ENCODE results near the gene IQCN. TPM values are rescaled to one million over a fixed set of nuclear protein-coding genes. Genes with fewer than 3 reads are reported as not detected.
A peak's percentile ranks its signal among the peaks of the same experiment; 100 is the strongest.

Gene IQCN
- total RNA-seq, 1 donor from 2014 or later: 0.56 TPM

DNA sequence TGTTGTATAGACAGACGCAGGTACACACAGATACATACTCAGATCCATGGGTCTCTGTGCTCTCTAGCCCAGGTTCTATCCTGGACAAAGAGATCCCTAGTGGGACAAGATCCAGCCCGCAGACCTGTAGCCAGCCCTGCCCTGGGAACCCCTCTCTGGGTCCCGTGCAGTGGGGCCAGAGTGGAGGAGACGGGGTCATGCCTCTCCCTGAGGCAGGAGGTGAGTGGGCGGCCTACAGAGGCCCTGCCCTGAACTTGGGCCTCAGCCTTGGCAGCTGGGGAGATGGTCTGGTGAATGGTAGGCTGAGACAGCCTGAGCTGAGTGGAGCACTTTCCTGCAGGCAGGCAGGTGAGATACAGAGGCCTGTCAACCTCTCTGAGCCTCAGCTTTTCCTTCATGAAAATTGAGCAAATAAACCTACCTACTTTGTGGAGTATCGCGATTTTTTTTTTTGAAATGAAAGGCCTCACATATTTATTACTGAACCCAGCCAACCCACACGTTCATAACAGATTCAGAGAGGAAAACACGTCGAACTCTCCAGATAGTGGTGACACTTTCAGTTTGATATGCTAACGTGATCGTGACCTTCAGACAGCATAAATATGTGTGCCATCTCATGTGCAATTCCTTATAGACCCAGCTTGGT is 10.6 kb upstream of the IQCN start:
- ATAC-seq: no peak

DNA sequence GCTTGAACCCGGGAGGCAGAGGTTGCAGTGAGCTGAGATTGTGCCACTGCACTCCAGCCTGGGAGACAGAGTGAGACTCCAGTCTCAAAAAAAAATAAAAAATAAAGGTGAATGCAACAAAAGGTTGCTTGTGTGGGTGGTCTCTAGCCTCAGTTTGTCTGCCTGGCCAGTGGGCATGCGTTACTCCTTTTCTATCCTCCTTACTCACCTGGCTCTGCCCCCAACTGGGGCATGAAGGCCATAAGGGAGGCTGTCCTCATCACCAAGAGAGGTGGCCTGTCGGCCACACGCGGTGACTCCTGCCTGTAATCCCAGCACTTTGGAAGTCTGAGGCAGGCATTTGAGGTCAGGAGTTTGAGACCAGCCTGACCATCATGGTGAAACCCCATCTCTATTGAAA is 9.1 kb upstream of the IQCN start:
- ATAC-seq: no peak

DNA sequence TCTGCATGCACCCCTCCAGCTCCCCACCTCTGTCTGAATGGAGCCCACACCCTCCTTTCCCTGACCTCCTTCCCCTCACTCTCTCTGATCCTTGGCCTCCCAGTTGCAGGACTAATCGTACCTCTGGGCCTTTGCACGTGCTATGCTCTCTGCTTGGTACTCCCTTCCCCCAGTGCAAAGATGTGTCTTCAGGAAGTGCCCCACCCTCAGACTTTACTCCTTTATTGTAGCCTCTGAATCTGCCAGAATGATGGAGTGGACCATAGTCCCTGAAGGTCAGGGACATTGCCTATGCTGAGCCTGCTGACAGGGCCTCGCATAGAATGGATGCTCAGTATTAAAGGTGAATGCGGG is 8.5 kb upstream of the IQCN start:
- ATAC-seq: no peak

DNA sequence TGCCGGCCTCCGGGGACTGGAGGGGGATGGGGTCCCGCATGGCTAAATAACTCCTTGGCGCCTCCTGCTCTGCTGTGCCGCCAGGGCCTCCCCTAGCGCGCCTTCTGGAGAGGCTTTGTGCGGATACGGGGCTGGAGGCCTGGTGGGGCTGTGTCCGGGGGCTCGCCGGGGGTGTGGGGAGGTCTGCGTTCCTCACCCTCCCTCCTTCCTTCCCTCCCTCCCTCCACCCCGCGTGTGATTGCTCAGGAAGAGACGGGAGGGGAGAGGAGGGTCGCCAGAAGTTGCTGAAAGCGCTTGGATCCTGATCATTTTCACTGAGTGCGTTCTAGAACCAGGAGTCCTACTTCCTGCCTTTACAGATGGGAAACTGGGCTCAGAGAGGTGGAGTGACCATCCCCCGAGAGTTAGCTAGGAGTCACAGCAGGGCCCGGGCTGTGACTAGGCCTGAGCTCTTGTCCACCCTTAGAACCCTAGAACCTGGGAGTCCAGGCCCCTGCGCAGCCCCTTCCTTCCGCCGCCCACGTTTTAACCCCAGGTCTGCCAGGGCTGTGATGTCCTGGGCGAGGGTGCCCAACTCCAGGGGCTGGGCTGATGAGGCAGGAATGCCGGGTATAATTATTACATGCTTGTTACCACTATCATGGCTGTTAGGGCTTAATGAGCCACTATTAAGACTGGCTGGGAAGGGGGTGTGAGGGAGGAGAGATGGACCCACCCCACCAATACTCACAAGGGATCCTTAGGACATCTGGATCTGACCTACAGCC is 8.0 kb upstream of the IQCN start:
- ATAC-seq: no peak

DNA sequence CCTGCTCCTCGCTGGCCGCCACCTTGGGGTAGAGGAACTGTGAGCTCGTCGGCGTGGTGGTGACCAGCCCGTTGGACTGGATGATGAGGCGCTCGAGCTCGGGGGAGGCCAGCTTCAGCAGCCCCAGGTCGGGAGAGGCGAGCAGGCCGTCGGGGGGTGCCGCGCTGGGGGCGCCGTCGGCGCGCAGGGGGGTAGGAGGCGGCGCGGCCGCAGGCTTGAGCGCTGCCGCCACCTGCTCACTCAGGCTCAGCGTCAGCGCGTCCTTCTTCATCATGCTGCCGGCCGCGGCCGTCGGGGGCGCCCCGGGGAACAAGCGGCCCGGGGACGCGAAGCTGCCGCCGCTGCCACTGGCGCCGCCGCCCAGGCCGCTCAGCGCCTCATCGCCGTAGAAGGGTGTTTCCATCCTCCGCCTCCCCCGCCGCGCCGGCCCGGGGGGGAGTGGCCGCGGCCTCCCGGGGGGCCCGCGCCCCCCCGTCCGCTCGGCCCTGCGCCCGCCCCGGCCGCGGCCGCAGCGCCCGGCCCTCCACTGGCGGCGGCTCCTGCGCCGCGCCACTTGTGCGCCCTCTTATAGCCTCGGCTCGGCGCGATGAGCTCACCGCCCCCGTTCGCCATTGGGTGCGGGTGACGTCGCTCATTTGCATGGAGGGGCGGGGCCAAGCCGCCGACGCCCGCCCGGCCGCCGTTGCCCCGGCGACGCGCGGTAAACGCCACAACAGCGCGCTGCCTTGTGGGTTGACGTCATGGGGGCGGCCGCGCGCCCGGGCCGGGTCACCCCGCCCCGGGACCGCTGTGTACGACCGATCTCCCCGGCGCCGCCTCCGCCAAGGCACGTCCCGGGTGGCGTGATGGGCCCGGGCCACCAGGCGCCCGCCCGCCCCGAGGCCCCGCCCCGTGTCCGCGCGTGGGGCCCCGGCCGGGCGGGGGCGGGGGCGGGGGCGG is 7.1 kb upstream of the IQCN start, which contains the start of gene JUND:
Gene JUND (minus strand): TSS at position 541 of the 939 bp plus-strand sequence. CDS start 138 bp downstream, at position 403.
- peak; percentile 85 for ATAC-seq

DNA sequence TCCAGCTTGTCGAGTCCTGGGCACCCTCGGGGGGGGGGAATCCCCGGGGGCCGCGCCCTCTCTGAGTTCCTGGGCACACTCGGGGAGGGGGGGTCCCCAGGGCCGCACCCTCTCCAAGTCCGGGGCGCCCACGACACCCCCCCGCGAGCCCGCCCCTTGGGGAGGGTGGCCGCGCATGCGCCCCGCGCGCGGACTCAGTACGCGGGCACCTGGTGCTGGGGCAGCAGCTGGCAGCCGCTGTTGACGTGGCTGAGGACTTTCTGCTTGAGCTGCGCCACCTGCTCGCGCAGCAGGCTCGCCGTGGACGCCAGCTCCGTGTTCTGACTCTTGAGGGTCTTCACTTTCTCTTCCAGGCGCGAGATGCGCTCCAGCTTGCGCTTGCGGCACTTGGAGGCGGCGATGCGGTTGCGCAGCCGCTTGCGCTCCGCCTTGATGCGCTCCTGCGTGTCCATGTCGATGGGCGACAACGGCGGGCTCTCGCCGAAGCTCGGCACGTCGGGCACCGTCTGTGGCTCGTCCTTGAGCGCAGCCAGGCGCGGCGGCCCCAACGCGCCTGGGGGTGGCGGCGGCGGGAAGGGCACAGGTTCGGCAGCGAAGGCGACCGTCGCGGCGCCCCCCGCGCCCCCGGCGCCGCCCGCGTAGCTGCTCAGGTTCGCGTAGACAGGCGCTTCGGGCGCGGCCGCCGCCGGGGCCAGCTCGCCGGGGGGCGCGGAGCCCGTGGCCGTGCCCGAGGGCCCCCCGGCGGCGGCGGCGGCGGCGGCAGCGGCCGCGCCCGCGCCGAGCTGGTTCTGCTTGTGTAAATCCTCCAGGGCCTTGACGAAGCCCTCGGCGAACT is 6.2 kb upstream of the IQCN start:
- peak; percentile 58 for ATAC-seq

DNA sequence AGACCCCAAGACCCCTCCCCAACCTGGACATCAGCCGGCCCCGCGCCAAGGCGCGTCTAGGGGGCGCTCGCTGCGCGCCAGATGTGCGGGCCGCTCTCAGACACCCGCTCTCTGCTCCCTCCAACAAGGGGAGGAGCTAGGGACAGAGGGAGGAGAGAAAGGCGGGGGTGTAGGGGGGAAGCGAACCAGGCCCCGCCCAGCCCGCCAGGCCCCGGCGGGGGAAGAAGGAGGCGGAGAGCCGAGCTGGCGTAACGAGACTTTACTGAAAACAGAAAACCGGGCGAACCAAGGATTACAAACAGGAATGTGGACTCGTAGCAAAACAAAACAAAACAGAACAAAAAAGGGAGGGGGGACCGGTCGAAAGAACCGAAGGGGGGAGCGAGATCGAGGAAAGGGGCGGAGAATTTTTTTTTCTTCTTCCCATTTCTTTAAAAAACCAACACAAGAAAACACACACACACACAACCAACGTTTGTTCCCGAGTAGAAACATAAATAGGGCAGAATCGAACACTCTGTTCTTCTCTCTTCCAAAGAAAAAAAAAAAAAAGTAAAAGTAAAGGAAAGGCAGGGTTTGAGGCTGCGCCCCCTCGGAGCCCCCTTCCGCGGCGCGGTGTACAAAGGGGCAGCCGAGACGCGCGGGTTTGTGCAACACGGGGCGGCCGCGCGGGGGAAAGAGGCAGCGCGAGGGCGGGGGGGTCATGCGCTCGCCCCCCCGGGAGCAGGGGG is 5.4 kb upstream of the IQCN start:
- ATAC-seq: peak; percentile 69

DNA sequence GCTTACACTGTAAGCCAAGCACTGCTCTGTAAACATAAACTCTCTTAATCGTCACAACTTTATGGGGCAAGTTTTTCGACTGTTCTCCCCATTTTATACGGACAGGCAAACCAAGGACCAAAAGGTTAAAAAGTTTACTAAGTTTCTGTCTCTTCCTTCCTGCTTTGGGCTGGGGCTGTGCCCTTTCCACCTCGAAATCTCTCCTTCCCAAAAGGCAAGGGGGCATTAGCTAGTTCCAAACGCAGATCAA is 4.9 kb upstream of the IQCN start:
- no peak for ATAC-seq

DNA sequence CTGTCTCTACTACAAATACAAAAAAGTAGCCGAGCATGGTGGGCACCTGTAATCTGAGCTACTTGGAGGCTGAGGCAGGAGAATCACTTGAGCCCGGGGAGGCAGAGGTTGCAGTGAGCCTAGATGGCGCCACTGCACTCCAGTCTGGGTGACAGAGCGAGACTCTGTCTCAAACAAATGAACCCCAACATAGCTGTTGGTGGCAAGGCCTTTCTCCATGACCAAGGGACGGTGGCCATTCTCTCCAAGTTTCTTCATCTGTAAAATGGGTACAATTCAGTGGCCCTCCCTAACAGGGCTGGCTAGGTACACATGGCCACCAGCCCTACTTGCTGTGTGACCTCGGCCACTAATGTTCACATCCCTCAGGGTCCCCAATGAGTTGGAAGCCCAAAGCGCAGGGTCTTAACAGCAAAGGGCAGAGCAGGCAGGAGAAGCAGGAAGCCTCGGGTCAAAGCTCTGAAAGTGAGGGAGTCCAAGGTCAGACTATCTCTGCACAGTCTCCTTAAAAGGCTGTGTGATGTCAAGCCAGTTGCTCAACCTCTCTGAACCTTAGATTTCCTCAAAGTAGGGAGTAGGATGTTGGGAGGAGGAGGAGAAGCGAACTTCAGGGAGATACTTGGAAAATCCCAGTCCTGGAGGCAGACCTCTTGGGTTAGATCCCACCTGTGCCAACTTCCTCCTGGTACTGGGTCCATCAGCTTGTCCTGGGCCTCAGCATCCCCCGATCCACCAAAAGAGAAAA is 4.4 kb upstream of the IQCN start:
- ATAC-seq: no peak

DNA sequence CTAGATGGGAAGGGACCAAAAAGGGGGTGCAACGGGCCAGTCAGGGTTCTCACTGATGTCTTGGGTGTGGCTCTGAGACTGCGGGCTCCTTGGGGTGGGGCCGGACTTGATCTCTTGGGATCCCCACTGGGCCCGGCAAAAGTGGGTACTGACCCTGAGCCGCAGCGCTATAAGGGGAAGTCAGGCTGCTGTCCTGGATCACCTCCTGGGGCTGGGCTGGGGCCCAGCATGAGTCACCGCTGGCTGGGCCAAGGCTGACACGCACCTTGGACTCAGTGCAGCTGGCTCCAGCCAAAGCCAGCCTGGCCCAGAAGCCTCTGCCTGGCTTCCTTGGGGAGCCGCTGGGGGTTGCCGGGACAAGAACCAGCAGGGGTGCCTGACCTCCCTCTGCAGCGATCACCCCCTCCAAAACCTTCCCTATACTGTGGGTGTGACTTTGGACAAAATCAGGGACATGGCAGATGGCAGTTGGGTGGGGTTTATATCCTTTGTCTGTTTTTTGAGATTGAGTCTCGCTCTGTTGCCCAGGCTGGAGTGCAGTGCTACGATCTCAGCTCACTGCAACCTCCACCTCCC is 617 bp upstream of the IQCN start:
- ATAC-seq: peak; percentile 80

DNA sequence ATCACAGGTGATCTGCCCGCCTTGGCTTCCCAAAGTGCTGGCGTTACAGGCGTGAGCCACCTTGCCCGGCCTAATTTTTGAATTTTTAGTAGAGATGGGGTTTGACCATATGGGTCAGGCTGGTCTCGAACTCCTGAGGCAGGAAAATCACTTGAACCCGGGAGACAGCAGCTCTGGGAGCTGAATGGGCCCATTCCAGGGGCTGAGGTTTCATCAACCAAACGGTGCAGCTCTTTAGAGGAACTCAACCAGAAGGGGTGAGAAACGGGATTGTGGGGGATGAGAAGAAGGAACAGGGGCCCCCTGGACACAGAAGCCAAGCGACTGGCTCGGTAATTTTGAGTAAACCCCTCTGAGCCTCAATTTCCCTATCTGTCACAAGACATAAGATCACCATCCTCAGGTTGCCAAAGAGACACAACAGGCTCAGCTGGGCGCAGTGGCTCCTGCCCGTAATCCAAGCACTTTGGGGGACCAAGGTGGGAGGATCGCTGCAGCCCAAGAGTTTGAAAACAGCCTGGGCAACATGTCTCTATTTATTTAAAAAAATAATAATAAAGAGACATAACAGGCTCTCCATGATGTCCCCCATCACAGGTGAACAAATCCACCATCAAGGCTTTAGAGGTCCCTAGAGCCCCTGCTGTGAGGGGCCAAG is 562 bp downstream of the IQCN start:
- ATAC-seq: no peak

DNA sequence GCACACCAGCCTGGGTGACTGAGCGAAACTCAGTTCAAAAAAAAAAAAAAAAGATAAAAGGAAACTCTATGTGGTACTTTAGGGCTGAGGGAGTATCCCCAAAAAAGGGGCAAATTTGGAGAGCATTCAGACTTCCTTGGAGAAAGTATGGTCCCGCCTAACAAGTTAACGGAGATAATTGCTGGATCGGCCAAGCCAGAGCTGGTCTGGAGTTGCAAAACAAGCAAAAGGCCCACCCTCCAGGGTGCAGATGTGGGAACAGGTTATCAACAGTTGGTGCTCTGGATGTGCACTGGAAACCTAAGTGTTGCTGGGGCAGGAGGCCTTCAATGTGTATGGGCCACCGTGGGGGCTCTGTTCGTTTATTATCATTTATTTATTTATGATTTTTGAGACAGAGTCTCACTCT is 2.8 kb downstream of the IQCN start:
- no peak for ATAC-seq

DNA sequence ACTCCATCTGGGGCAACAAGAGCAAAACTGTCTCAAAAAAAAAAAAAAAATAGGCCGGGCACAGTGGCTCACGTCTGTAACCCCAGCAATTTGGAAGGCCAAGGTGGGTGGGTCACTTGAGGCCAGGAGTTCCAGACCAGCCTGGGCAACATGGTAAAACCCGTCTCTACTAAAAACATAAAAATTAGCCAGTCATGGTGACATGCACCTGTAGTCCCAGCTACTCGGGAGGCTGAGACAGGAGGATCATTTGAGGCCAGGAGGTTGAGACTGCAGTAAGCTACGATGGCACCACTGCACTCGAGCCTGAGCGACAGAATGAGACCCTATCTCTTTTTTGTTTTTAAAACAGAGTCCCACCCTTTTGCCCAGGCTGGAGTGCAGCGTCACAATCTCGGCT is 3.9 kb downstream of the IQCN start:
- ATAC-seq: no peak

DNA sequence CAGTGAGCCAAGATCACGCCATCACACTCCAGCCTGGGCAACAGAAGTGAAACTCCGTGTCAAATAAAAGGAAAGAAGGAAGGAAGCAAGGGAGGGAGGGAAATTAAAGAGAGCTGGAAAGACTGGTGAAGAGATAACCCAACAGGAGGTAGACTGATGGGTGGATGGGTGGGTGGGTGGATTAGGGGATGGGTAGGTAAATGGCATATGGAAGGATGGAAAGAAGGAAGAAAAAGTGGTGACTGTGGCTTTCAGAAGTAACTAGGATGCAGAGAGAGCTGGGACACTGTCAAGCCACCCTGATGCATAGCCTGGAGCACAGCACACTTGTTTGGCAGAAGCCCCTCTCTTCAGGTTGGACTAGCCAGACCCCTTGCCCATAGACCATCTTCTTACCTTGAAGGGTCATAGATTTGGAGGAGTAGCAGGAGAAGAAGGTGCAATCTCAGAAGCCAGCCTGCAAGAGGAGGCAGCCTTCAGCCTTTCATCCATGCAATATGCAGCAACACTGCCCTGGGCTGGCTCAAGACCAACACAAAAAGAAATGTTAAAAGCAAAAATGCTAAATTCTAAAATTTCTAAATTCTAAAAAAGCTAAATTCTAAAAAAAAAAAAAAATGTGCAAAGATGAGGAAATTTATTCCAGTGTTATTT is 5.1 kb downstream of the IQCN start:
- ATAC-seq: no peak

DNA sequence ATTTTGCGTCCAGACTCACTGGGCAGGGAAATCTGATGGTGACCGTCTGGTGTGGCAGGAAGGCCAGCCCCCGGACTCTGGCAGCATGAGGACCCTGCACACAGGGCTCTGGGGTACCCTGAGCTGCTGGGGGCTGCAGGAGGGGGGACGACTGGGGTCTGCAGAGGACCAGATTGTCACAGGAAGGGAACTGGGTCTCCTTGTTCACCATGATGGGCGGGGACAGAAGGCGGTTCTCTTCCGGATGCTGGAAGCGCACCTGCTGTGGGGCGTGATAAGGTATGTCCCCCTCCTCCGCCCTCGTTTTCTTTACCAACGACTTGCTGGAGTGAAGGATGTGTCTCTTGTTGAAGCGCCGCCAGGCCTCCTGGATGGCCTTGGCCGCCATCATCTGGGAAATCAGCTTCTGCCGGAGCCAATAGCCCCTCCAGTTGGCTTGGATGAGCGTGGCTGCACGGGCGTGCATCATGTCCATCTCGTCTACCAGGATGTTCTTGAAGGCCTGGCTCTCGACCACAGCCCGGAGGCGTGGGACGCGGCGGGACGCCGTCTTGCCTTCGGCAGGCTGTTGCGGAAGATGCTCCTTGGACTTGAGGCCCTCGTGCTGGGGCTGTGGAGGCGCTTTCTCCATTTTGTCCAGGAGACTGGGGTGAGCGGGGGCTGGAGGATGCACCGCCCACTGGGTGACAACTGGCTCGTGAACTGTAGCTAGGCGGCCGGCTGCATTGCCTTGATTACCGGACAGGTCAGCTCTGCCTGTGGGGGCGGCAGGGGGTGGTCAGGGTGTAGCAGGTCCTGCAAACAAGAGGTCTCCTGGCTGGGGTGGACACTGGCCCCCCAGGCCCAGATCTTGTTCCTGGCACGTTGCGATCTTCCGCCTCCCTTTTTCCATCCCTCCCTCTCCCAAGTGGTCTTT is 7.2 kb downstream of the IQCN start:
- ATAC-seq: no peak

DNA sequence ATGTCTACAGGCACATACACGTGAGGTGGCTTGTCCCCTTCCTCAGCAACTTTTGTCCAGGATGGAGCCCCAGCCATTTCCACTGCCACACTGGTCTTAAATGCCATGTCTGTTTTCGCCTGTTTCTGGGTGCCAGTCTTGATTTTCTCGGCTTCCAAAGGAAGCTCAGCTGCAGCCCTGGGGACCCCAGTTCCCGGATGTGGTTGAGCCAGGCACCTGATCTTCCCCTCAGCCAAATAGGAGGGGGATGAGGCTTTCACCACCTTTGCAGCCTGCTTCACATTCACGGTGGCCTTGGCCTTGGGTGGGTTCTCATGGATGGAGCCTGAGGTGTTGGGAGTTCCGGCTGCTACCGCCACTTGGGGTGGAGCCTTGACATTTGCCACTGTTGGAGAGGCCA is 8.7 kb downstream of the IQCN start:
- ATAC-seq: no peak

DNA sequence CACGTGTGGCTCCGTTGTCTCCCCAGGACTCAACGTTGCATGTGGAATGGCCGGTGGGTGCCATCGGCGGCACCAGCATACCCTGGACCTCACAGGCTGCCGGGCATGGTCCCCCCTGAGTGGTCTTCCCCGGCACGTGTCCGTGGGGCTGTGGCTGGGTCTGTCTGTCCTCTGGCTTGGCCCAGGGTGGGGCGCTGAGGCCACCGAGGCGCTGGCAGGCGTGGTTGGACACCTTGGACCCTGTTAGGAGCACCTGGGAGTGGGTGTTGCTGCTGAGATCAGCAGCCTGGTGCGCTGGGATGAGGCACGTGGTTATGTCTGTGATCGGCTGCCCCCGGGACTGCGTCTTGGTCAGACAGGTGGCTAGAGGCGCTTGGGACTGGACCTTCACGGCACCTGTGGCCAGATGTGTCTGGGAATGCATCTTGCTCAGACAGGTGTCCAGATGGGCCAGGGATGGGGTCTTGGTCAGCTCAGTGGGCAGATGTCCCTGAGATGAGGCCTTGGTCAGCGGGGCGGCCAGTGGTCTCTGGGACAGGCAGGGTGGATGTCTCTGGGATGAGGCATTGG is 9.2 kb downstream of the IQCN start:
- ATAC-seq: peak; percentile 5
